ENCODE results near the gene WNT7B.
A peak's percentile ranks its signal among the peaks of the same experiment; 100 is the strongest.

WNT7B gene

GRCh38 chr22:45895436-45896152 lies 81.4 kb downstream of the WNT7B start:
- ATAC-seq (no peak), DNase-seq (ENCODE audit: low spot score in 2 of 2) (no peak)
- Mint-ChIP-seq H3K4me3 (no peak overlapping the region), H3K27ac (no peak overlapping the region), H3K36me3 (no peaks in the 10 kb centered on the region), H3K9me3 (no peaks in the 10 kb centered on the region), H3K4me1 (no peaks in the 10 kb centered on the region)

- Mint-ChIP-seq H3K4me1 (no peaks in the 10 kb centered on the region), H3K36me3 (no peaks in the 10 kb centered on the region), H3K4me3 (no peak overlapping the region), H3K9me3 (no peaks in the 10 kb centered on the region), H3K27ac (no peak overlapping the region)
- ATAC-seq (peak; percentile 45), DNase-seq (ENCODE audit: low spot score in 2 of 2) (no peak)
Measured at GRCh38 chr22:45893516-45893915, 83.4 kb downstream of the WNT7B start.

GRCh38 chr22:45892681-45893461 lies 84.1 kb downstream of the WNT7B start:
- DNase-seq (ENCODE audit: low spot score in 2 of 2) (no peak), ATAC-seq (no peak)
- no peaks in the 10 kb centered on the region for H3K36me3 Mint-ChIP-seq
- no peak overlapping the region for H3K4me3 Mint-ChIP-seq
- H3K27ac Mint-ChIP-seq: no peak overlapping the region
- H3K4me1 Mint-ChIP-seq: no peaks in the 10 kb centered on the region
- H3K9me3 Mint-ChIP-seq: no peaks in the 10 kb centered on the region

- ATAC-seq: no peak
- no peak overlapping the region for H3K27ac Mint-ChIP-seq
- DNase-seq (ENCODE audit: low spot score in 2 of 2): no peak
- no peak overlapping the region for H3K4me3 Mint-ChIP-seq
- H3K9me3 Mint-ChIP-seq: no peaks in the 10 kb centered on the region
- no peaks in the 10 kb centered on the region for H3K36me3 Mint-ChIP-seq
- no peaks in the 10 kb centered on the region for H3K4me1 Mint-ChIP-seq
Measured at GRCh38 chr22:45891996-45892621, 84.9 kb downstream of the WNT7B start.

GRCh38 chr22:45891471-45891995 lies 85.4 kb downstream of the WNT7B start:
- ATAC-seq (no peak), DNase-seq (ENCODE audit: low spot score in 2 of 2) (no peak)
- Mint-ChIP-seq H3K9me3 (no peaks in the 10 kb centered on the region), H3K36me3 (no peaks in the 10 kb centered on the region), H3K4me1 (no peaks in the 10 kb centered on the region), H3K4me3 (no peak overlapping the region), H3K27ac (no peak overlapping the region)

GRCh38 chr22:45891021-45891421 lies 85.9 kb downstream of the WNT7B start:
- no peak overlapping the region for H3K27ac Mint-ChIP-seq
- H3K4me1 Mint-ChIP-seq: no peaks in the 10 kb centered on the region
- ATAC-seq: no peak
- H3K9me3 Mint-ChIP-seq: no peaks in the 10 kb centered on the region
- H3K4me3 Mint-ChIP-seq: no peak overlapping the region
- DNase-seq (ENCODE audit: low spot score in 2 of 2): no peak
- H3K36me3 Mint-ChIP-seq: no peaks in the 10 kb centered on the region

- H3K9me3 Mint-ChIP-seq: no peaks in the 10 kb centered on the region
- DNase-seq (ENCODE audit: low spot score in 2 of 2): no peak
- no peaks in the 10 kb centered on the region for H3K4me1 Mint-ChIP-seq
- no peak overlapping the region for H3K27ac Mint-ChIP-seq
- no peak overlapping the region for H3K4me3 Mint-ChIP-seq
- ATAC-seq: no peak
- H3K36me3 Mint-ChIP-seq: no peaks in the 10 kb centered on the region
Measured at GRCh38 chr22:45890351-45890635, 86.7 kb downstream of the WNT7B start.

- Mint-ChIP-seq H3K9me3 (no peaks in the 10 kb centered on the region), H3K27ac (no peak overlapping the region), H3K36me3 (no peaks in the 10 kb centered on the region), H3K4me3 (no peak overlapping the region), H3K4me1 (no peaks in the 10 kb centered on the region)
- DNase-seq (ENCODE audit: low spot score in 2 of 2): no peak
- ATAC-seq: no peak
Measured at GRCh38 chr22:45889539-45890350, 87.2 kb downstream of the WNT7B start.

- no peak for ATAC-seq
- no peak overlapping the region for H3K4me3 Mint-ChIP-seq
- H3K4me1 Mint-ChIP-seq: no peaks in the 10 kb centered on the region
- H3K36me3 Mint-ChIP-seq: no peaks in the 10 kb centered on the region
- H3K27ac Mint-ChIP-seq: no peak overlapping the region
- no peak for DNase-seq (ENCODE audit: low spot score in 2 of 2)
- H3K9me3 Mint-ChIP-seq: no peaks in the 10 kb centered on the region
Measured at GRCh38 chr22:45889093-45889538, 87.8 kb downstream of the WNT7B start.

- ATAC-seq (no peak), DNase-seq (ENCODE audit: low spot score in 2 of 2) (no peak)
- H3K27ac Mint-ChIP-seq: no peak overlapping the region
- no peaks in the 10 kb centered on the region for H3K9me3 Mint-ChIP-seq
- no peaks in the 10 kb centered on the region for H3K36me3 Mint-ChIP-seq
- H3K4me3 Mint-ChIP-seq: no peak overlapping the region
- no peaks in the 10 kb centered on the region for H3K4me1 Mint-ChIP-seq
Measured at GRCh38 chr22:45888221-45889092, 88.5 kb downstream of the WNT7B start.

GRCh38 chr22:45887202-45888131 lies 89.5 kb downstream of the WNT7B start:
- Mint-ChIP-seq H3K4me3 (no peak overlapping the region), H3K27ac (no peak overlapping the region), H3K4me1 (no peaks in the 10 kb centered on the region), H3K9me3 (no peaks in the 10 kb centered on the region), H3K36me3 (no peaks in the 10 kb centered on the region)
- DNase-seq (ENCODE audit: low spot score in 2 of 2) (no peak), ATAC-seq (no peak)

GRCh38 chr22:45886540-45886939 lies 90.4 kb downstream of the WNT7B start:
- no peaks in the 10 kb centered on the region for H3K4me1 Mint-ChIP-seq
- no peak for ATAC-seq
- H3K9me3 Mint-ChIP-seq: no peaks in the 10 kb centered on the region
- H3K27ac Mint-ChIP-seq: no peak overlapping the region
- no peak for DNase-seq (ENCODE audit: low spot score in 2 of 2)
- H3K4me3 Mint-ChIP-seq: no peak overlapping the region
- no peaks in the 10 kb centered on the region for H3K36me3 Mint-ChIP-seq

- Mint-ChIP-seq H3K4me3 (no peak overlapping the region), H3K36me3 (no peaks in the 10 kb centered on the region), H3K9me3 (no peaks in the 10 kb centered on the region), H3K4me1 (no peaks in the 10 kb centered on the region), H3K27ac (no peak overlapping the region)
- no peak for ATAC-seq
- DNase-seq (ENCODE audit: low spot score in 2 of 2): no peak
Measured at GRCh38 chr22:45885941-45886395, 91.0 kb downstream of the WNT7B start.

All from stimulated activated effector memory CD8-positive, alpha-beta T cell treated with anti-CD3 and anti-CD28 coated beads, Interleukin-12 subunit alpha, Interleukin-12 subunit beta, amount 100 ng/mL, for 72 hours (primary cell).